CD4-positive, alpha-beta T cell treated with Interleukin-10 for 1 hour (primary cell): ENCODE measurements around the gene GPALPP1.
"Not testable (repeated sequence)": the region's sequence is repeated elsewhere in the genome, so short reads cannot be mapped to it uniquely, and the experiment has no call there.

Source experiments
- DNase-seq: peaks from one replicate; pipeline ENCODE4 v3.0.0-alpha.2; 2020

The GPALPP1 gene, protein sequence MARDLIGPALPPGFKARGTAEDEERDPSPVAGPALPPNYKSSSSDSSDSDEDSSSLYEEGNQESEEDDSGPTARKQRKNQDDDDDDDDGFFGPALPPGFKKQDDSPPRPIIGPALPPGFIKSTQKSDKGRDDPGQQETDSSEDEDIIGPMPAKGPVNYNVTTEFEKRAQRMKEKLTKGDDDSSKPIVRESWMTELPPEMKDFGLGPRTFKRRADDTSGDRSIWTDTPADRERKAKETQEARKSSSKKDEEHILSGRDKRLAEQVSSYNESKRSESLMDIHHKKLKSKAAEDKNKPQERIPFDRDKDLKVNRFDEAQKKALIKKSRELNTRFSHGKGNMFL

DNA sequence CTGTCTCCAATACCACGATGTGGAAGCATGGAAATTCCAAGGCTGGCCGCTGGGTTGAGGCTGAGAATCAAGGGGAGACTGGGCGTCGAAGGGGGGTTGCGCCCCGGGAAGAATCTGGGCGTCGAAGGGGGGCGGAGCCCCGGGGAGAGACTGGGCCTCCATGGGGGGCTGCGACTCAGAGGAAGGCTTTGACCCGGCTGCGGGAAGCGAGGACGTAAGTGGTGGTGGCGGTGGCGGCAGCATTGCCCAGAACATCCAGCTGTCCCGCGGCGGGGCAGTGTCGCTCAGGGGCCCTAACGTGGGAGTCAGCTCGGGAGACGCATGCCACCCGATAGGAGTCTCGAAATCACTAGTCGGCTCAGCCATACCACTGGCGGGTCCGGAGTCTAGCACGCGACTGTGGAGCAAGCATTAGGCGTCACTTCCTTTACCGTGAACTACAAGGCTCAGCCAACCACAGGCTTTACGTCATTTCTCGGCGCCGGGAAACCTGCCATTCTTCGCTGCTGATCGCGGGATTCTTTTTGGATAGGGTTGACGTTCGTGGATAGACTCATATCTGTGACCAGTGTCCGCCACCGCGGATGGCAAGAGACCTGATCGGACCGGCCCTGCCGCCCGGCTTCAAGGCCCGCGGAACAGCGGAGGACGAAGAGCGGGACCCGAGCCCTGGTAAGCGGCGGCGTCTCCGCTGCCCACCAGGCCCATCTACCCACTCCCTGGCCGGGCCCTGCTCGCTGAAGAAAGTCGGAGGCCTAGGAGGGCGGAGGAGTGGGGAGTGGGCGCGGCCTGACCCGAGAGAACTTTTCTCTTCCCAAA is at the start of gene GPALPP1, which contains the start of gene NUFIP1:
TSS of gene GPALPP1 (plus strand) at position 468 of the 819 bp plus-strand sequence. CDS start at position 585, 117 bp downstream.
TSS of gene NUFIP1 (minus strand) at position 401 of the 819 bp plus-strand sequence. CDS start at position 366, 35 bp downstream.
- DNase-seq = peak; percentile 92

DNA sequence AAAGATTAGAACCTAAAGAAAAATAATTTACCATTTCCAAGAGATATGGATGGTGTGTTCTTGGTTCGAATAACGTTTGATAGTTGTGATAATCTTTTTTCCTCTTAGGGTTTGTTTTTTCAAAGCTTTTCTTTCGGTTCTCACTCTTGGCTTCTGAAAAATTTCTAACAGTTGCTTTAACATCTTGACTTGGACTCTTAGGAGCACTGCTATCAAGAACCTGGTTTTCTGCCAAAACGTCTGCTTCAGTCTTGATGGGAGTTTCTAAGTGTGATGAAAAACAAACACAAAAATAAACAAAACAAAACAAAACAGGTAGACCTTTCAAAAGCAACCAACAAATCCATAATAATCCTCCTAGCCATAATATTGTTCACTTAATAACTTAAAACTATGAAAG is 45.9 kb upstream of the GPALPP1 start:
- DNase-seq = not testable (repeated sequence)

DNA sequence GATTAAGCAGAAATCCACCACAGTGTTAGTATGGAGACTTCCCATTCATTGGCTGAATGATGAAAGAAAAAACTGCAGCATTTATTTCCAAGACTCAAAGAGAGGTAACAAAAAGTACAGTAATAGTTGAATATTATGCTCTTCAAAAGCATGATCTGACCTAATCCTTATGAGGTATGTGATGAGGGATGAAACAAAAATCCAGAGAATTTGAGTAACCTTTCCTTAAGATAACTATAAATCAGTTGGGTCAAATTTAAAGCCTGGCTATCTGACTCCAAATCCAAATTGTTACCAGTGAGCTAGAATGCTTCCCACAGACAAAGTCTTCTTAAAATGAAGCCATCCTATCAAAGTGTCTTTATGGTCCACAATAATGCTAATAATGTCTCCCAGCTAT is 38.2 kb upstream of the GPALPP1 start:
- DNase-seq = no peak

DNA sequence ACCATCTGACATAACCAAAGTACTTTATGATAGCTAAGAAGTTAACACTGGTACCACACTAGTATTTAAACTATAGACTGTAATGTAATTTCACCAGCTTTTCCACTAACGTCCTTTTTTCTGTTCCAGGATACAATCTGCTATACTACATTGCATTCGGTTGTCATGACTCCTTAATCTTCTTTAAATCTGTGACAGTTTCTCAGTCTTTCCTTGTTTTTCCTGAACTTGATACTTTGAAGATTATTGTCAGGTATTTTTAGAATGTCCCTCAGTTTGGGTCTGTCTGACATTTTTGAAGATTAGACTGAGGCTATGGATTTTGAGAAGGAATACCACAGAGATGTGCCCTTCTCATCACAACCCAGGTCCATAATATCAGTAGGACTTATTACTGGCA is 36.7 kb upstream of the GPALPP1 start:
- DNase-seq = no peak

DNA sequence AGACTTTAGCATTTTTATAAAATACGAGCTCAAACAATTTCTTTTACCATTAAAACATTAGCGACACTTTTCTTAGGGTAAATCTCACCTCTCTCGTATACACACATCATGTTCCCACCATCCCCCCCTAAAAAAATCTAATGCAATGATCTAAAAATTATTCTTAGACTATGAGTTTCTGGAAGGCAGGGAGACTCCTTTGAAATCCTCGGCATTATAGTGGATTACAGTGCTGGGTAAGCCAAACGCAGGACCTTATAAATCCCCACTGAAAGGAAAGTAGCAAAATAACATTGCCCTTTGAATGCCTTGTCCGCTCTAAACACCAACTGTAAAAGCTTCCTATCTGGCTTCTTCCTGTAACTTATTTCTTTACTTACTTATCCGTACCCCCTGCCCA is 35.1 kb upstream of the GPALPP1 start:
- no peak for DNase-seq

DNA sequence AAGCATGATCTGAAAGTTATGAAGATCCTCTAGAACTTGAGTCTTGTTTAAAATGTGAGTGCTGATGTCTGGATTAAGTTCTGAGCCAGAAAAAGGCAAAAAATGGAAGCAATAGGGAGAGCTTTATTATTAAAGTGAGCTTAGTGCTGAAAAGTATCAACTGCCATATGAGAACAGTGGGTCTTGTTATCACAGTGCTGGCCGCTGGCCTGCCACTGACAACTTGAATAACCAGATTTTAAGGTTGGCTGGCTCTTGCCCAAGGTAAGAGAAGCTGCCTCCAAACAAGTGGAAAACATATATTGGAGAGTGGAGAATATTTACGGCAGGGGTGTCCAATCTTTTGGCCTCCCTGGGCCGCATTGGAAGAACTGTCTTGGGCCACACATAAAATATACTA is 33.9 kb upstream of the GPALPP1 start:
- no peak for DNase-seq

DNA sequence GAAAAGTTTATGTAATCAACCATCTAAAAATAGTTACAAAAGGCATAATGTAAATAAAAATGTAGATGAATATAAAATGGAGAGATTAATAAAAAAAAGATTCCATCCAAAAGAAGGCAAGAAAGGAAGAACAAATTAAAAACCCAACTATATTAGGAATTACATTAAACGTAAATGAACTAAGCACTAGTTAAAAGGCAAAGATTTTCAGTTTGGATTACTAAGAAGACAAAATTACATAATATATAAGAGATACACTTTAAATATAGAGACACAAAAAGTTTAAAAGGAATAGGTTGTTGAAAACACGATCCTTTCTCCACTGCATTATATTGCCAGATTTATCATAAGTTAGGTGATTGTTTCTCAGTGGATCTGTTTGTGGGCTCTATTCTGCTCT is 27.3 kb upstream of the GPALPP1 start:
- DNase-seq = no peak

DNA sequence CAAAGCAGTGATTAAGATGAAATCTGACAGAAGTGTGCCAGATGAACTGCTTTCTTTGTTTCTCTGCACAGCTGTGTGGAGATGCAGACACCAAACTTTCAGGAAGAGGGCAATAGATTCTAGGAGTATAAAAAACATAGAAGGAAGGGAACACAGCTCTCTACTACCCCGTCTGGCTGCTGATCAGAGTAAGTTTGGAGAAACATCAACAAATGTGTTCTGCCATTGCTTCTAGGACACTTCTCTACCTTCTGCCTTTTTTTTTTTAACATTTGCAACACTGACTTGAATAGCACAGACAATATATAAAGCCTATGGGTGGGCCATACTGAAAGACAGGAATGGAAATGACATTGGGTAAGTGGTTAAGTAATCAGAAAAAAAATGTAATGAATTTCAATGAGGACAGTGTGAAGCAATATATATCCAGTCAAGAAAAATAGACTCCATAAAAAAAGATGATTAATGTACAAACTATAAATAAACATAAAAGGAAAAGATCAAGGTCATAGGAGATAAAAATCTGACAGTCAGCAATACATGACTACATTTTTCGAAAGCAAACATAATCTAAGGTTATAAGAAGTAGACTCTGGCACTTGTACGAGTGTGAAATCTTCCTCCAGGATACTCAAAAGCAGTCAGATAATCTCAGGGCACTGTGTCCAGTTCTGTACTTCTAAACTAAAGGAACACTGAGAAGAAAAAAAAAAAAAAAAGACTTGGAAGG is 21.5 kb upstream of the GPALPP1 start:
- DNase-seq = no peak

DNA sequence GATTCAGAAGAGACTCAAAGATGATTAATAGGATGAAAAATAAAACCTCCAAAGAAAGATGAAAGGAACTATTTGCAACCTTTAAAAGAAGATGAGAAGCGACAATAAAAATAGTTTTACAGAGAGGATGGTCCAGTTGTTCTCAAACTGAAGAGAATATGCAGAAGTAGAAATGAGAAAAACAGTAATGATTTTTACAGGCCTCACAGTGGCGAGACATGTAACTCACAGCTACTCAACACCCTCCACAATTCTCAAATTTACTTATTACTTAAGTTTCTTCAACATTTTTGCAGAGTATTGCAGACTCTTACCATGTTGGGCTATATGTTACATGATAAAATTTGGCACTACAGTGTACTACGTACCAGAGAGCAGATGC is 20.9 kb upstream of the GPALPP1 start:
- DNase-seq = no peak

DNA sequence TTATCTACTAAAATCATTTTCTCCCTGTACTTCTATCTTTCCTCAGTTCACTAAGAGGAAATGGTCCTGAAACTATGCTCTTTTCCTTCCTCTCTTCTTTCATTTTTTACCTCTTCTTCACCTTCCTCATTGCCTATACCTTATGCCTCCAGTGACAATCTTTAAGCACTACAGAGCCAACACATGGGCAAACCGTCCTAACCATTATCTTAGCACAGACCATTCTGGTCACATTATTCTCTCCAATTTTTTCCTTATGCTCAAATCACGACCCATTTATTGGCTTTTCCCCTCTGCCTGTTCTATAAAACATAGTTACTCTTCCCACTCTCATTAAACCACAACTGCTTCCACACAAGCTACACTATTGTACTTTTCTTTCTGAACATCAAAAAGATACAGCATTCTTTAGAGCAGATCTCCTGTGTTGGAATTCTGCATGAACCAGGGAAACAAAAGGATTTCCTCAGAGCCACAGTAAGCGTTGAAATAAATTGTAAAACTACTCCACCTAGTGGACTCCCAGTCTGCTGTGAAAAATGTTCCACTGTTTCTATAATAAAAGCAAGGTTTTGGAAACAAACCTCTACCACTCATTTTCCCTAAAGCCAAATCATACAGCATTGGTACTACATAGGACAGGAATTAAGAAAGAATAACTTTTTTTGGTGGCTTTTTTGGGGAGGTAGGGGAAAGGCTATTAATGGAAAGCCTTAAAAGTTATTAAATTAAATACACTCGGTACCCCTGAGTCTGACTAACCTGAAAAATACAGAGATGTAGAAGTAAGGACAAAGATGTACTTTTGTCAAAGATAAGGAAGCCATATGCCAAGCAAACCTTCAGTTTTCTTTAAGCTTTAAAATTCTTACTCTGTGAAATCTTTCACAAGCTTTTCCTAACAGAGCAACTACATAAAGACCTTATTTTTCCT is 19.5 kb upstream of the GPALPP1 start:
- peak; percentile 38 for DNase-seq

DNA sequence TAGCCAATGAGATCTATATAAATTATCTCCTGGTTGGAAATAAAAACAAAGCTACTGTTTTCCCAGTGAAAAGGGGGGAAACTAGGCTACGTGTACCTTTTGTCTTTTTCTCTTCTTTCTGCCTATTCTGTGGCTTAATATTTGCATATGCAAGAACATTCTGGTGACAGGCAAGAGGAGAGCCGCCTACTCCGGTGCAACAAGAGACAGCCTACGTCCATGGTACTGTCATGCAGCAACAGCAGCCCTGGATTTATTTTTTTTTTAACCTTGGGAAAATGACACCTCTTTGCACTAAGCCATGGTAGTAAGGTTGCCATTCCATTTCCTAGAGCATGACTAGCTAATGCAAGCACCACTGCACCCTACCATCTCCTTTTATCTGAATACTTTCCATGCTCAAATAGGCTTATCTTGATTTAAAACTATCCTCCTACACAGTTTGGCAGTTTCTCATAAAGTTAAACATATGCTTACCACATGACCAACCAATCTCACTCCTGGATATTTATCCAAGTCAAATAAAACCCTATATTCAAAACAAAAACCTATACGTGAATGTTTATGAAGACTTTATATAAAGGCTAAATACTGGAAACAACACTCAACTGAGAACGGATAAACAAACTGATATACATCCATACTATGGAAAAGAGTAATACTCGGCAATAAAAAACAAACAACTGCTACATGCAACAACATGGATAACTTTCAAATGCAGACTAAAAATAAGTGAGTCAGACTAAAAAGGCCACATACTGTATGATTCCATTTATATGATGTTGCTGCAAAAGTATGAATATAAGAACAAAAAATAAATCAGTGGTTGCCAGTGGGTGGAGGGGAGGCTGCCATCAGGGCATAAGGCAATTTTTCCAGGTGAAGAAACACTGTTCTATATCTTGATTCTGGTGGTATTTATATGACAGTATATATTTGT is 17.4 kb upstream of the GPALPP1 start:
- no peak for DNase-seq

DNA sequence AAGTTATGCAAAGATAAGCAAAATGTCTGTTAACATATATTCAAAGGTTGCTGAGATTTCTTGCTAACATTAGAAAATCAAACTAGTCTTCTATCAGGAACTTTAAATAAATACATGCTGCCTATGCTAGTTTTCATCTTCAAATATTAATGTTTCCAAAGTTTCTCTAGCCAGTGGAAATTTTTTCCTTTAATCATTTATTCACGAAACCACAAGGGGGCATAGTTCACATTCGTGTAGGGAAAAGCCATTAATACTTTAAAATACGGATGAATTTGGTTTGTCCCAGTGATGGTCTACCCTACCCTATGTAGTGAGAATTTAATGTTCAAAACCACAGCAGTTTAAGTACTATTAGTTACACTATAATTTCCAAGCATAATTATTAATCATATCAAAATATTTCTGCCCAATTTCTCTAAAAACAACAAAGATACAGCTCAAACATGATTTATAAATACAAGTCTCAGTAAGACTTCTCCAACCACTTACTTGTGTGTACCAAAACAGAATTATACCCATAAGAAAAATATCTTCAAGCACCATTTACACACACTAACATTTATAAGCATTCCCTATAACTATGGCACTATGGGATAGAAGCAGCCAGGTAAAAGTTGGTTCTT is 16.3 kb upstream of the GPALPP1 start:
- DNase-seq = peak; percentile 23

DNA sequence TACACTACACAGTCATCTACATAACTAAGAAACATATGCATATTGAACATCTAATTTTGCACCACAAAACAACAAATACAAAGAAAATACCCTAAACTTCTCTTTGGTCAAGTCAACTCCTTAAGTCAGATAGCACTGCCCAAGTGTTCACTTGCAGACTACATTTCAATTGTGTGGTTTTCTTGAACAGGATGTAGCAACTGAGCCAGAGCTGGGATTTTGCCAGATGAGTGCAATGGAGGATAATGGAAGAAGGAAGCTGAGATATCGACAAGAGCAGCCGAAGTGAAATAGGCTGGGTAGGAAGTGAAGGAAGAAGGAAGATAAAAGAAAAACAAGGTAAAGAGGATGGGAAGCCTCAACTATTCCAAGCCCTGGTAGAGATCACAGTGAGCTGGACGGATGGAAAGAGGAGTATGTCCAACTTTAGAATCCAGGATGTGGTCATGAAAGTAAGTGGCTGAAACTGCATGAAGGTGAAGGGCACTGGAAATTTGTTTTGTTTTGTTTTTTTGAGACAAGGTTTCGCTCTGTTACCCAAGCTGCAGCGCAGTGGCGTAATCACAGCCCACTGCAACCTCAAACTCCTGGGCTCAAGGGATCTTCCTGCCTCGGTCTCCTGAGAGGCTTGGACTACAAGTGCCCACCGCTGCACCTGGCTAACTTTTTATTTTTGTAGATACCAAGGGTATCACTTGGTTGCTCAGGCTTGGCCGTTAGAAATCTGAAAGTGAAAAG is 15.1 kb upstream of the GPALPP1 start:
- no peak for DNase-seq

DNA sequence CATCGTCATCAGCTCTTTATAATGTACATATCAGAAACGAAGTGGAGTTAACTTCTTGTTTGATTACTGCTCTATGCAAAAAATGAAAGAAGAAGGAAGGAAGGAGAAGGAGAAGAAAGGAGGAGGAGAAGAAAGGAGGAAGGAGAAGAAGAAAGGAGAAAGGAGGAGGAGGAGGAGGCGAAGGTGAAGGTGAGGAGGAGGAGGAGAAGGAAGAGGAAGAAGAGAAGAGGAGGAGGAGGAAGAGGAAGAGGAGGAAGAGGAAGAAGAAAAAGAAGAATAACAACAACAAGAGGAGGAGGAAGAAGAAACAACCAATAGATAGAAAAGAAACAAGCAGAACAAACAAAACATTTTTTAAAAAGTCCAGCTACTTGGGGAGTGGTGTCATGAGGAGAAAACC is 13.1 kb upstream of the GPALPP1 start:
- no peak for DNase-seq

DNA sequence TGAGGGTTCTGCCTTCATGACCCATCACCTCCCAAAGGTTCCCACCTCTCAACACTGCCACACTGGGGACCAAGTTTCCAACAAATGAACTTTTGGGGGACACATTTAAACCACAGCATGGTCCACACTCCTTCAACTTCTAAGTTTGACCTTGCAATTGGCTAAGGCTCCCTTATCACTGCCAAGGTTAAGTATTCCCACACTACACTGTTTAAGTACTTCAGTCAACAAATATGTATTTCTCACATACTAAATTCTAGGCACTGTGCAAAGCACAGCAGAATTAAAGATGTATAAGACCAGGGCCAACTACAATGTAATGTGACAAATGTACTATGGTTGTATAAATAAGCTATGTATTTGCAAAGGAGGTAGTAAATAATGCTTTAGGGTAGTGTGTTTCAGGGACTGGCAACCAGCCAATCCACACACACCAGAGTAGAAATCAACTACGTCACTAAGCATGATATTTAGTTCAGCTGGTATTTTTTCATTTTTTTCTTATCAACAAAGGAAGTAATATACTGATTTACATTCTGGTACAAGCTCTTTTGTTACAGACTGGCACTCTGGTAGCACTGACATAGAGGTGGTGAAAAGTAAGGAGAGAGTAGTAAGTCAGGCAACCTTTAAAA is 12.3 kb upstream of the GPALPP1 start:
- no peak for DNase-seq

DNA sequence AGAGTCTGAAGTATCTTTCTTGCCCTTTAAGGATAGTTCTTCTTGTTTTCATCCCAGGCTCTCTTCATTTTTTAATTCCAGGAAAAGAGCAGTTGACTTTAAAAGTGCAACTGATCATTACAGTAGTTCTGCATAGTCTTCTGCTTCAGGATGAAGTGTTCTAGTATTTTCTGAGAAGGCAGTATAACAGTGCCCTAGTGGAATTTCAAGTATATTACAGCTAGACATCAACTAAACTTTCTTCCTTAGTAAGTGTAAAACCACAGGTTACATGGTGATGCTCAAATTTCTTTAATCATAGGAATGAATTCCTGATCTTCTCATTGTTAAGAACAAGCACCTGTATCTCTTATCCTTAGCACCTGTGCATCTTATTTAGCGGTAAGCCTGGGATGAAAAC is 11.0 kb upstream of the GPALPP1 start:
- DNase-seq = no peak

DNA sequence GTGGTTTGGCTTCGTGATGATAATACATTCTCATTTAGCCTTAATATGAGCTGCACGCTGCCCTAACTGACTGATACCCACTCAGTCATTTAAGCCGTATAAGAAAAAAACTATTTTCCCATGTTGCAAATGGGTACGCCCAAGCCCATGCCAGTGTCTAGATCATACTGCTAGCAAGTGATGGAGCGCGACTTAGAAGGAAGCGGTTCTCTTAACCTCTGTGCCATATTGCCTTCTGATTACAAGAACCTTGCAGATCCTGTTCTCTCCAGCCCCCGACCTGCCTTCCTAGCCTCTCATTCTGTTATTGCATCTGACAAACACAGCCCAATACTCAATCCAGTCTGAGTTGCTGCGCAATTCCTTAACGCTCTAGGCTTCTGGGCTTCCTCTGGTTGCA is 603 bp downstream of the GPALPP1 start:
- DNase-seq = no peak

DNA sequence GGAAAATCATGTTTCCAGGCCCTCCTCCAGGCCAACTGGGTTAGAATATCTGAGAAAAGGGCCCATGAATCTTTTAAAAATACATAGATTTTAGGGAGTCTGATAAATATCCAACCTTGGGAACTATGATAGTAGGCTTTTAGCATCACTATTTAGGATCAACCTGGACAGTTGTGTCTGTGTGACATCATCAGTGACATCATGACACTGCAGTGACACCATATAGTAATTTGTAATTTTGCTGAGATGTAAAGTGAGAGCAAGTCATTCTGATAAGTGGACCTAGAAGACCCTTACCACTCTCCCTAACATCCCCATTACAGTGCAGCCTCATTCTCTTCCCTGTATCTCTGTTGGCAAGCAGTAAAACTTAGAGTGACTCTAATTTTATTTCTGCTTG is 14.1 kb downstream of the GPALPP1 start:
- DNase-seq = no peak

DNA sequence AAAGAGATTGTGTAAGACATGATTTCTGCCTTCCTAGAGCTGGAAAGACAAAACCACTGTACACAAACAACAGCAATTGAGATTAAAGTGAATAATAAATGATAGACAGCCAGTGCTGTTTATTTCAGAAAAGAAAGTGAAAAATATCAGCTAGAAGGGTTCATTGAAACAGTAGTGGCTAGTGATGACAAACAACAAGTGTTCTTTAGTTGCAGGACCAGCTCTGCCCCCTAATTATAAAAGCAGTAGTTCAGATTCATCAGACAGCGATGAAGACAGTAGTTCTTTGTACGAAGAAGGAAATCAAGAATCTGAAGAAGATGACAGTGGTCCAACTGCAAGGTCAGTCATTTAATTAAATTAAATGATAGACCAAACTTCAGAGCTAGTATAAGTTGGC is 14.8 kb downstream of the GPALPP1 start:
- no peak for DNase-seq
